H9 (cell line): ENCODE results near the gene PCDH9. TPM values are rescaled to one million over a fixed set of nuclear protein-coding genes. Genes with fewer than 3 reads are reported as not detected.

ENCODE experiments used
- DNase-seq: peaks from one replicate; pipeline ENCODE4 v3.0.0-alpha.2; 2017
- H2AFZ ChIP-seq: one replicate; pipeline ENCODE4 v1.6.1; 2013; ENCODE audit warnings: mild to moderate bottlenecking, low read length, control low read depth, moderate library complexity
- H2AK5ac ChIP-seq: 2 replicates; pipeline ENCODE4 v1.6.1; 2013; ENCODE audit warnings: low read length, control low read depth, mixed read lengths; ENCODE audit not compliant: insufficient read length
- H2BK120ac ChIP-seq: one replicate; pipeline ENCODE4 v1.6.1; 2013; ENCODE audit warnings: low read depth, mild to moderate bottlenecking, low read length, control low read depth, inconsistent platforms; ENCODE audit not compliant: poor library complexity, severe bottlenecking
- H2BK12ac ChIP-seq: 2 replicates; pipeline ENCODE4 v1.6.1; 2013; ENCODE audit warnings: low read length, control low read depth, mixed read lengths, low read depth; ENCODE audit not compliant: insufficient read length
- H2BK15ac ChIP-seq: 2 replicates; pipeline ENCODE4 v1.6.1; 2013; ENCODE audit warnings: low read depth, low read length, control low read depth
- H2BK20ac ChIP-seq: one replicate; pipeline ENCODE4 v1.6.1; 2013; ENCODE audit warnings: low read depth, mild to moderate bottlenecking, low read length, control low read depth, inconsistent platforms; ENCODE audit not compliant: poor library complexity, severe bottlenecking
- H2BK5ac ChIP-seq: 2 replicates; pipeline ENCODE4 v1.6.1; 2013; ENCODE audit warnings: low read length, control low read depth, mixed read lengths; ENCODE audit not compliant: insufficient read length
- H3K14ac ChIP-seq: 2 replicates; pipeline ENCODE4 v1.6.1; 2013; ENCODE audit warnings: low read length, control low read depth; ENCODE audit not compliant: insufficient read depth
- H3K18ac ChIP-seq: 2 replicates; pipeline ENCODE4 v1.6.1; 2013; ENCODE audit warnings: low read depth, mild to moderate bottlenecking, mixed read lengths, low read length, control low read depth; ENCODE audit not compliant: insufficient read length
- H3K23ac ChIP-seq: 2 replicates; pipeline ENCODE4 v1.6.1; 2013; ENCODE audit warnings: low read length, control low read depth, mixed read lengths, low read depth; ENCODE audit not compliant: insufficient read length
- H3K23me2 ChIP-seq: 2 replicates; pipeline ENCODE4 v1.6.1; 2013; ENCODE audit warnings: low read depth, mild to moderate bottlenecking, mixed read lengths, low read length, control low read depth; ENCODE audit not compliant: insufficient read length, poor library complexity, severe bottlenecking
- H3K27ac ChIP-seq: 2 replicates; pipeline ENCODE4 v1.5.1; 2013; ENCODE audit warnings: low read length, control low read depth, mixed read lengths, low read depth; ENCODE audit not compliant: insufficient read length
- H3K27me3 ChIP-seq: 2 replicates; pipeline ENCODE4 v1.6.1; 2013; ENCODE audit warnings: low read length, control low read depth, inconsistent platforms; ENCODE audit not compliant: insufficient read depth
- H3K4ac ChIP-seq: 2 replicates; pipeline ENCODE4 v1.6.1; 2013; ENCODE audit warnings: low read depth, mild to moderate bottlenecking, control low read depth, inconsistent platforms, low read length, moderate library complexity
- H3K4me1 ChIP-seq: 2 replicates; pipeline ENCODE4 v1.6.1; 2013; ENCODE audit warnings: low read length, control low read depth, inconsistent platforms; ENCODE audit not compliant: insufficient read depth
- H3K4me2 ChIP-seq: 2 replicates; pipeline ENCODE4 v1.6.1; 2013; ENCODE audit warnings: low read length, control low read depth, mixed read lengths; ENCODE audit not compliant: insufficient read length, insufficient read depth
- H3K56ac ChIP-seq: 2 replicates; pipeline ENCODE4 v1.6.1; 2013; ENCODE audit warnings: low read depth, mild to moderate bottlenecking, mixed read lengths, low read length, control low read depth; ENCODE audit not compliant: insufficient read length
- H3K79me1 ChIP-seq: 2 replicates; pipeline ENCODE4 v1.6.1; 2013; ENCODE audit warnings: low read depth, mild to moderate bottlenecking, moderate library complexity, low read length, control low read depth, inconsistent platforms; ENCODE audit not compliant: insufficient read depth, poor library complexity, severe bottlenecking
- H3K79me2 ChIP-seq: 2 replicates; pipeline ENCODE4 v1.6.1; 2013; ENCODE audit warnings: low read length, control low read depth, inconsistent platforms; ENCODE audit not compliant: insufficient read depth
- H3K9ac ChIP-seq: 2 replicates; pipeline ENCODE4 v1.6.1; 2013; ENCODE audit warnings: low read length, control low read depth, mixed read lengths; ENCODE audit not compliant: insufficient read length; ENCODE audit errors: extremely low read depth
- H3K9me3 ChIP-seq: one replicate; pipeline ENCODE4 v1.6.1; 2013; ENCODE audit warnings: low read depth, low read length, inconsistent platforms; ENCODE audit not compliant: control insufficient read depth
- H3T11ph ChIP-seq: one replicate; pipeline ENCODE4 v1.6.1; 2013; ENCODE audit warnings: mild to moderate bottlenecking, low read length, control low read depth, inconsistent platforms
- H4K20me1 ChIP-seq: one replicate; pipeline ENCODE4 v1.6.1; 2013; ENCODE audit not compliant: control insufficient read depth, insufficient read length, insufficient read depth
- H4K5ac ChIP-seq: 2 replicates; pipeline ENCODE4 v1.6.1; 2013; ENCODE audit warnings: low read depth, mild to moderate bottlenecking, mixed read lengths, low read length, control low read depth; ENCODE audit not compliant: insufficient read length
- H4K8ac ChIP-seq: replicated peaks from 2 replicates; pipeline ENCODE4 v1.6.1; 2013; ENCODE audit warnings: low read length, control low read depth, mixed read lengths, low read depth; ENCODE audit not compliant: insufficient read length
- H4K91ac ChIP-seq: 2 replicates; pipeline ENCODE4 v1.6.1; 2013; ENCODE audit warnings: low read depth, mild to moderate bottlenecking, moderate library complexity, mixed read lengths, low read length, control low read depth; ENCODE audit not compliant: insufficient read length
- H3K27ac Mint-ChIP-seq, 3 experiments: 2 replicates in 2 of 3; 3 replicates in 1 of 3; pipeline ENCODE4 v1.8.0; 2020 to 2021; ENCODE audit warnings: mixed read lengths in 3 of 3, mild to moderate bottlenecking in 1 of 3, moderate library complexity in 1 of 3
- H3K27me3 Mint-ChIP-seq: 2 replicates; pipeline ENCODE4 v1.8.0; 2021; ENCODE audit warnings: low read depth, mild to moderate bottlenecking, moderate library complexity, mixed read lengths
- H3K36me3 Mint-ChIP-seq, 3 experiments: 2 replicates in 2 of 3; 3 replicates in 1 of 3; pipeline ENCODE4 v1.8.0; 2020 to 2021; ENCODE audit warnings: low read depth in 3 of 3, mixed read lengths in 3 of 3; ENCODE audit not compliant: insufficient read depth in 1 of 3
- H3K4me1 Mint-ChIP-seq, 2 experiments: 2 replicates each; pipeline ENCODE4 v1.8.0; 2020; ENCODE audit warnings: mixed read lengths in 2 of 2
- H3K4me3 Mint-ChIP-seq, 2 experiments: 2 replicates in 1 of 2; 3 replicates in 1 of 2; pipeline ENCODE4 v1.8.0; 2020 to 2021; ENCODE audit warnings: mild to moderate bottlenecking in 2 of 2, mixed read lengths in 2 of 2, moderate library complexity in 1 of 2
- H3K9me3 Mint-ChIP-seq, 2 experiments: 2 replicates in 1 of 2; 3 replicates in 1 of 2; pipeline ENCODE4 v1.8.0; 2020; ENCODE audit warnings: mild to moderate bottlenecking in 2 of 2, mixed read lengths in 2 of 2, moderate library complexity in 1 of 2
- CTCF ChIP-seq: fragments of 200-600 bp; sonication (generic); conservative IDR thresholded peaks from 3 replicates; pipeline ENCODE4 v1.8.0; 2021; ENCODE audit warnings: antibody characterized with exemption, mild to moderate bottlenecking
- WGBS: extraction: QIAGEN DNeasy Blood & Tissue Kit; methylation state at CpG from one replicate; pipeline ENCODE4 v1.1.7; 2013; ENCODE audit warnings: missing lambda C conversion rate, low lambda C conversion rate, mixed read lengths; ENCODE audit not compliant: insufficient read length; ENCODE audit errors: extremely low coverage; 5-methylcytosine and 5-hydroxymethylcytosine counted together
- total RNA-seq: library from RNA; stranded (reverse); gene quantifications from 2 replicates; pipeline ENCODE4 v1.2.1, GENCODE V29; 2021

PCDH9 gene
- total RNA-seq, 1 experiment from 2014 or later, result 0.11 TPM

GRCh38 chr13:67117010-67117550 is 113.1 kb downstream of the PCDH9 start:
- H3K23ac ChIP-seq, result no peak overlapping the region
- no peak overlapping the region for H3K9ac ChIP-seq
- no peak overlapping the region for H2AK5ac ChIP-seq
- no peak overlapping the region for H4K8ac ChIP-seq
- Mint-ChIP-seq H3K36me3 (no peaks in the 10 kb centered on the region), H3K9me3 (no peaks in the 10 kb centered on the region; a peak in 1 of 5 replicates), H3K4me1 (peaks cover 0 to 5% of the 10 kb centered on the region in 2 experiments; a peak in 2 of 4 replicates), H3K27ac (no peak overlapping the region), H3K27me3 (no peaks in the 10 kb centered on the region), H3K4me3 (no peak overlapping the region)
- no peak overlapping the region for H3K27ac ChIP-seq
- H3K18ac ChIP-seq, result no peak overlapping the region
- no peak overlapping the region for H2BK120ac ChIP-seq
- no peaks in the 10 kb centered on the region for H3K23me2 ChIP-seq
- H4K91ac ChIP-seq, result no peak overlapping the region
- DNase-seq, result no peak
- H3K4me1 ChIP-seq, result no peaks in the 10 kb centered on the region
- no peak overlapping the region for H3T11ph ChIP-seq
- H3K79me2 ChIP-seq, result no peaks in the 10 kb centered on the region
- H3K27me3 ChIP-seq, result no peaks in the 10 kb centered on the region
- no peak overlapping the region for H2BK15ac ChIP-seq
- H3K79me1 ChIP-seq, result no peaks in the 10 kb centered on the region
- no peak overlapping the region for H3K4me2 ChIP-seq
- no peak overlapping the region for H2AFZ ChIP-seq
- no peaks in the 10 kb centered on the region for H3K9me3 ChIP-seq
- no CpG with 5 or more reads among the region's 3 CpGs for WGBS
- TF ChIP-seq CTCF, result no peak
- H3K56ac ChIP-seq, result no peak overlapping the region
- H4K20me1 ChIP-seq, result no peaks in the 10 kb centered on the region
- no peak overlapping the region for H3K4ac ChIP-seq
- H4K5ac ChIP-seq, result no peak overlapping the region
- H2BK20ac ChIP-seq, result no peak overlapping the region
- no peak overlapping the region for H2BK12ac ChIP-seq
- no peak overlapping the region for H3K14ac ChIP-seq
- no peak overlapping the region for H2BK5ac ChIP-seq
